ENCODE measurements around the gene TEX35.

The TEX35 gene

DNA sequence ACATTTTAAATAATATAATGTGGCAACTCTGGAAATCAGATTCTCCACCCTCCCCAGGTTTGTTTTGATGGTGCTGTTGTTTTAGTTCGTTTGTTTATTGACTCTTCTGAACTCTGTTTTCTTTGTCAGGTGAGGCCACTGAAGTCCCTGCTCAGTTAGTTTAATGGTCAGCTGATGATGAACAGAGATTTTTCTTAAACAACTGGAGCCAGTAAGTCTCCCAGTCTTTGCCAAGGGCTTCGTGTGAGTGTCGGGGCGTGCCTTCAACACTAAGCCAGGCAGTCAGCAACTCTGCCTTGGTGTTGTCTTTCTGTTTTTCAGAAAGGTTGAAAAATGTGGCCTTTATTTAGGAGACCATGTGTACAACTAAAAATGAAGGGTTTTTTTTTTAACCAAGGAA, 58.9 kb downstream of the TEX35 start:
- TF ChIP-seq, protein P1, sequence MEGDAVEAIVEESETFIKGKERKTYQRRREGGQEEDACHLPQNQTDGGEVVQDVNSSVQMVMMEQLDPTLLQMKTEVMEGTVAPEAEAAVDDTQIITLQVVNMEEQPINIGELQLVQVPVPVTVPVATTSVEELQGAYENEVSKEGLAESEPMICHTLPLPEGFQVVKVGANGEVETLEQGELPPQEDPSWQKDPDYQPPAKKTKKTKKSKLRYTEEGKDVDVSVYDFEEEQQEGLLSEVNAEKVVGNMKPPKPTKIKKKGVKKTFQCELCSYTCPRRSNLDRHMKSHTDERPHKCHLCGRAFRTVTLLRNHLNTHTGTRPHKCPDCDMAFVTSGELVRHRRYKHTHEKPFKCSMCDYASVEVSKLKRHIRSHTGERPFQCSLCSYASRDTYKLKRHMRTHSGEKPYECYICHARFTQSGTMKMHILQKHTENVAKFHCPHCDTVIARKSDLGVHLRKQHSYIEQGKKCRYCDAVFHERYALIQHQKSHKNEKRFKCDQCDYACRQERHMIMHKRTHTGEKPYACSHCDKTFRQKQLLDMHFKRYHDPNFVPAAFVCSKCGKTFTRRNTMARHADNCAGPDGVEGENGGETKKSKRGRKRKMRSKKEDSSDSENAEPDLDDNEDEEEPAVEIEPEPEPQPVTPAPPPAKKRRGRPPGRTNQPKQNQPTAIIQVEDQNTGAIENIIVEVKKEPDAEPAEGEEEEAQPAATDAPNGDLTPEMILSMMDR (IDR thresholded peaks at IDR 0.05; ENCODE audit: low read depth, low read length), result no peak
- Histone ChIP-seq H3K4me3 (ENCODE audit: low read depth, low read length) (no peak overlapping the region), H3K27me3 (no peaks in the 10 kb centered on the region), H3K36me3 (no peaks in the 10 kb centered on the region), H3K9me3 (no peaks in the 10 kb centered on the region), H3K4me1 (no peaks in the 10 kb centered on the region)
- no peak for DNase-seq

Measured in BE2C (cell line).